SK-N-SH treated with all-trans-retinoic acid at 6 μM for 48 hours (cell line): ENCODE data around the gene VIT.

ENCODE experiments used
- ATAC-seq: fragments of 200-7000 bp; cut with Tn5 transposase; 3 replicates; pipeline ENCODE4 v1.9.1; 2020; ENCODE audit warnings: mild to moderate bottlenecking, moderate library complexity
- ARNTL ChIP-seq: fragments of 450-650 bp; formaldehyde crosslinking; IDR thresholded peaks from 2 replicates; pipeline ENCODE4 v1.5.0; 2020; ENCODE audit warnings: low read depth, mild to moderate bottlenecking, moderate library complexity, borderline replicate concordance
- BACH2 ChIP-seq: fragments of 250-450 bp; sonication (Bioruptor Pico); IDR thresholded peaks from 2 replicates; pipeline ENCODE4 v1.9.0; 2021; ENCODE audit warnings: mild to moderate bottlenecking, borderline replicate concordance
- CREB5 ChIP-seq: fragments of 250-450 bp; sonication (Bioruptor Pico); IDR thresholded peaks from 2 replicates; pipeline ENCODE4 v1.5.1; 2020; ENCODE audit warnings: low read depth, mild to moderate bottlenecking, moderate library complexity
- CSDC2 ChIP-seq: fragments of 250-450 bp; sonication (Bioruptor Pico); IDR thresholded peaks from 2 replicates; pipeline ENCODE4 v1.5.0; 2020; ENCODE audit warnings: mild to moderate bottlenecking, moderate library complexity
- CSRNP3 ChIP-seq: fragments of 250-450 bp; sonication (Bioruptor Pico); IDR thresholded peaks from 2 replicates; pipeline ENCODE4 v1.5.1; 2021; ENCODE audit warnings: mild to moderate bottlenecking, moderate library complexity
- ESRRG ChIP-seq: fragments of 250-450 bp; sonication (Bioruptor Pico); IDR thresholded peaks from 2 replicates; pipeline ENCODE4 v1.6.1; 2021; ENCODE audit warnings: mild to moderate bottlenecking
- ISL1 ChIP-seq: fragments of 250-450 bp; sonication (Bioruptor Pico); IDR thresholded peaks from 2 replicates; pipeline ENCODE4 v2.1.2; 2022; ENCODE audit warnings: mild to moderate bottlenecking, moderate library complexity
- OSR1 ChIP-seq: fragments of 250-450 bp; sonication (Bioruptor Pico); IDR thresholded peaks from 2 replicates; pipeline ENCODE4 v1.8.0; 2022; ENCODE audit warnings: moderate library complexity, mild to moderate bottlenecking, inconsistent platforms
- PATZ1 ChIP-seq: fragments of 250-450 bp; sonication (Bioruptor Pico); IDR thresholded peaks from 2 replicates; pipeline ENCODE4 v1.8.0; 2020; ENCODE audit warnings: mild to moderate bottlenecking, moderate library complexity, borderline replicate concordance
- POU6F1 ChIP-seq: fragments of 250-450 bp; sonication (Bioruptor Pico); IDR thresholded peaks from 2 replicates; pipeline ENCODE4 v1.8.0; 2021; ENCODE audit warnings: low read depth, mild to moderate bottlenecking, moderate library complexity, borderline replicate concordance
- PPARA ChIP-seq: fragments of 250-450 bp; sonication (Bioruptor Pico); IDR thresholded peaks from 2 replicates; pipeline ENCODE4 v1.5.0; 2020; ENCODE audit warnings: mild to moderate bottlenecking, borderline replicate concordance
- RARB ChIP-seq: fragments of 250-450 bp; sonication (Bioruptor Pico); IDR thresholded peaks from 2 replicates; pipeline ENCODE4 v1.8.0; 2021; ENCODE audit warnings: mild to moderate bottlenecking, moderate library complexity
- SNAI2 ChIP-seq: fragments of 250-450 bp; sonication (Bioruptor Pico); IDR thresholded peaks from 2 replicates; pipeline ENCODE4 v1.5.0; 2020; ENCODE audit warnings: mild to moderate bottlenecking, moderate library complexity
- TCF4 ChIP-seq: fragments of 250-450 bp; sonication (Bioruptor Pico); IDR thresholded peaks from 2 replicates; pipeline ENCODE4 v1.8.0; 2021; ENCODE audit warnings: mild to moderate bottlenecking, moderate library complexity, borderline replicate concordance
- TSHZ2 ChIP-seq: fragments of 250-450 bp; sonication (Bioruptor Pico); IDR thresholded peaks from 2 replicates; pipeline ENCODE4 v1.5.0; 2020; ENCODE audit warnings: mild to moderate bottlenecking, moderate library complexity
- ZFP3 ChIP-seq: fragments of 250-450 bp; sonication (Bioruptor Pico); IDR thresholded peaks from 2 replicates; pipeline ENCODE4 v1.5.0; 2020; ENCODE audit warnings: mild to moderate bottlenecking, moderate library complexity
- ZNF70 ChIP-seq: fragments of 450-650 bp; formaldehyde crosslinking; IDR thresholded peaks from 2 replicates; pipeline ENCODE4 v1.5.0; 2020; ENCODE audit warnings: mild to moderate bottlenecking, moderate library complexity
- ZNF8 ChIP-seq: fragments of 450-650 bp; formaldehyde crosslinking; IDR thresholded peaks from 2 replicates; pipeline ENCODE4 v1.5.0; 2020; ENCODE audit warnings: mild to moderate bottlenecking, moderate library complexity

Gene VIT

GRCh38 chr2:36756438-36756837 is 59.9 kb downstream of the VIT start:
- TF ChIP-seq POU6F1 (CRISPR knock-in tag) (no peak), CREB5 (CRISPR knock-in tag) (no peak), TSHZ2 (no peak), TCF4 (no peak), ZNF8 (no peak), OSR1 (CRISPR knock-in tag) (no peak), ZNF70 (CRISPR knock-in tag) (no peak), ISL1 (no peak), ARNTL (CRISPR knock-in tag) (no peak), CSDC2 (no peak), ESRRG (CRISPR knock-in tag) (no peak), CSRNP3 (CRISPR knock-in tag) (no peak), PPARA (no peak), BACH2 (no peak), RARB (CRISPR knock-in tag) (no peak), ZFP3 (CRISPR knock-in tag) (no peak)
- TF ChIP-seq, all 23 proteins: peak for 0
- ATAC-seq, result no peak

GRCh38 chr2:36762764-36763490 is 66.4 kb downstream of the VIT start:
- no peak for ATAC-seq
- TF ChIP-seq PATZ1 (CRISPR knock-in tag) (no peak), ESRRG (CRISPR knock-in tag) (no peak), SNAI2 (no peak), ARNTL (CRISPR knock-in tag) (no peak), TCF4 (no peak), CSRNP3 (CRISPR knock-in tag) (no peak), TSHZ2 (no peak)
- TF ChIP-seq, all 23 proteins: peak for 0
